MM.1S (cell line): ENCODE measurements around the gene CACNG4.

ENCODE experiments used
- DNase-seq: peaks from one replicate; pipeline ENCODE4 v3.0.0-alpha.2; 2015
- H2AFZ ChIP-seq: fragments of 300-600 bp; sonication (generic); 2 replicates; pipeline ENCODE4 v1.6.0; 2016; ENCODE audit warnings: antibody characterized with exemption, low read length
- H3F3A ChIP-seq: fragments of 300-600 bp; sonication (generic); 2 replicates; pipeline ENCODE4 v1.6.1; 2016; ENCODE audit warnings: mild to moderate bottlenecking, antibody characterized with exemption, low read length, moderate library complexity, mixed read lengths; ENCODE audit not compliant: insufficient read depth
- H3K27ac ChIP-seq: fragments of 300-600 bp; sonication (generic); 2 replicates; pipeline ENCODE4 v1.5.1; 2016; ENCODE audit warnings: mild to moderate bottlenecking, low read length
- H3K27me3 ChIP-seq: fragments of 300-600 bp; sonication (generic); replicated peaks from 2 replicates; pipeline ENCODE4 v1.6.0; 2016; ENCODE audit warnings: low read length; ENCODE audit not compliant: insufficient read depth
- H3K36me3 ChIP-seq: fragments of 300-600 bp; sonication (generic); replicated peaks from 2 replicates; pipeline ENCODE4 v1.6.1; 2016; ENCODE audit warnings: mild to moderate bottlenecking, low read length, mixed read lengths; ENCODE audit not compliant: insufficient read depth
- H3K4me1 ChIP-seq: fragments of 300-600 bp; sonication (generic); 2 replicates; pipeline ENCODE4 v1.6.1; 2016; ENCODE audit warnings: low read length, mixed read lengths
- H3K4me2 ChIP-seq: fragments of 300-600 bp; sonication (generic); 2 replicates; pipeline ENCODE4 v1.6.0; 2016; ENCODE audit warnings: low read depth, low read length
- H3K4me3 ChIP-seq: fragments of 300-600 bp; sonication (generic); 2 replicates; pipeline ENCODE4 v1.5.1; 2016; ENCODE audit warnings: low read length, mixed read lengths
- H3K79me2 ChIP-seq: fragments of 300-600 bp; sonication (generic); 2 replicates; pipeline ENCODE4 v1.6.1; 2016; ENCODE audit warnings: mixed run types, low read length, mixed read lengths
- H3K9ac ChIP-seq: fragments of 300-600 bp; sonication (generic); 2 replicates; pipeline ENCODE4 v1.6.1; 2016; ENCODE audit warnings: low read length, mixed read lengths
- H3K9me2 ChIP-seq: fragments of 300-600 bp; sonication (generic); replicated peaks from 2 replicates; pipeline ENCODE4 v1.6.1; 2016; ENCODE audit warnings: mild to moderate bottlenecking, low read length, mixed read lengths; ENCODE audit not compliant: insufficient read depth
- H3K9me3 ChIP-seq: fragments of 300-600 bp; sonication (generic); replicated peaks from 2 replicates; pipeline ENCODE4 v1.6.1; 2016; ENCODE audit warnings: mild to moderate bottlenecking, low read length, mixed read lengths; ENCODE audit not compliant: insufficient read depth
- H4K20me1 ChIP-seq: fragments of 300-600 bp; sonication (generic); 2 replicates; pipeline ENCODE4 v1.6.1; 2016; ENCODE audit warnings: mild to moderate bottlenecking, low read length, moderate library complexity, mixed read lengths; ENCODE audit not compliant: insufficient read depth
- EZH2 ChIP-seq: fragments of 300-600 bp; sonication (generic); optimal IDR thresholded peaks from 2 replicates; pipeline ENCODE3; 2017; ENCODE audit warnings: low read depth, mild to moderate bottlenecking, antibody characterized with exemption, low read length, mixed read lengths
- EZH2phosphoT487 ChIP-seq: fragments of 300-600 bp; sonication (generic); IDR thresholded peaks from 2 replicates; pipeline ENCODE4 v1.6.1; 2018; ENCODE audit warnings: antibody characterized with exemption, low read length
- TF ChIP-seq, protein P1 (sequence below): fragments of 300-600 bp; sonication (generic); IDR thresholded peaks from 2 replicates; pipeline ENCODE4 v1.5.1; 2016; ENCODE audit warnings: antibody characterized with exemption, low read length, mixed read lengths

CACNG4 gene

DNA sequence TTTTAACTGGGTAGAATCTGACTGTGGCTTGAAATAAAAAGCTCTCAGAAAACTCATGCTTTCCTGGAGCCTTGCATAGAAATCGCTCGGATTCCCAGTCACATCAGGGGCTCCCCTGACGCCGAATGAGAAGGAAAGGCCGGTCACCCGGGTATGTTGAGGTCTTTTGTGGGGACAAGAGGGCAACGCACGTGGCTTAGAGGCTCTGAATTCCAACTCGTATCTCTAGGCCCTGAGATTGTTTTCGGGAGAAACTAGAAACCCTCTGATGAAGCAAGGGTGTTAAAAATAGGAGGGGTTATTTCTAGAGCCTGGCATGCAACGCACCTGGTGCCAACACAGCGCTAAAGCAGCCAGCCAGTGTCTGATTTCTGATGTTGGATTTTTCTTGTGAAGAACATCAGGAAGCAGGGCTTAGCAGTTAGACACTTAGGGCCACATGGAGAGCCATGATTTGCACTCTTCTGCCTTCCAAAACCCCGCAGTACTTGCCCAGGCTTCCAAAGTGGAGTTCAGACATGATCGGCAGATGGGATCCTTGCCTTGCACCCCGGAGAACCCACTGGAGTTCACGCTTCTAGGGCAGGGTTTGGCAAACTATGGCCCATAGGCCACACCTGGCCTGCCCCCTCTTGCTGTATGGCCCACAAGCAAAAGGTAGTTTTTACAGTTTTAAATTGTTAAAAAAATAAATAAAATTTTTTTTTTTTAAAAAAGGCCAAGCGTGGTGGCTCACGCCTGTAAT lies 92.4 kb downstream of the CACNG4 start:
- Histone ChIP-seq H3K4me3 (no peak overlapping the region), H3K27ac (no peak overlapping the region), H3F3A (no peaks in the 10 kb centered on the region), H3K9me3 (no peaks in the 10 kb centered on the region), H3K4me2 (no peak overlapping the region), H4K20me1 (no peaks in the 10 kb centered on the region), H2AFZ (no peak overlapping the region), H3K36me3 (no peaks in the 10 kb centered on the region), H3K9me2 (no peaks in the 10 kb centered on the region), H3K4me1 (no peaks in the 10 kb centered on the region), H3K79me2 (no peaks in the 10 kb centered on the region), H3K9ac (no peak overlapping the region), H3K27me3 (no peaks in the 10 kb centered on the region)
- TF ChIP-seq EZH2phosphoT487, result no peak
- TF ChIP-seq, protein P1, sequence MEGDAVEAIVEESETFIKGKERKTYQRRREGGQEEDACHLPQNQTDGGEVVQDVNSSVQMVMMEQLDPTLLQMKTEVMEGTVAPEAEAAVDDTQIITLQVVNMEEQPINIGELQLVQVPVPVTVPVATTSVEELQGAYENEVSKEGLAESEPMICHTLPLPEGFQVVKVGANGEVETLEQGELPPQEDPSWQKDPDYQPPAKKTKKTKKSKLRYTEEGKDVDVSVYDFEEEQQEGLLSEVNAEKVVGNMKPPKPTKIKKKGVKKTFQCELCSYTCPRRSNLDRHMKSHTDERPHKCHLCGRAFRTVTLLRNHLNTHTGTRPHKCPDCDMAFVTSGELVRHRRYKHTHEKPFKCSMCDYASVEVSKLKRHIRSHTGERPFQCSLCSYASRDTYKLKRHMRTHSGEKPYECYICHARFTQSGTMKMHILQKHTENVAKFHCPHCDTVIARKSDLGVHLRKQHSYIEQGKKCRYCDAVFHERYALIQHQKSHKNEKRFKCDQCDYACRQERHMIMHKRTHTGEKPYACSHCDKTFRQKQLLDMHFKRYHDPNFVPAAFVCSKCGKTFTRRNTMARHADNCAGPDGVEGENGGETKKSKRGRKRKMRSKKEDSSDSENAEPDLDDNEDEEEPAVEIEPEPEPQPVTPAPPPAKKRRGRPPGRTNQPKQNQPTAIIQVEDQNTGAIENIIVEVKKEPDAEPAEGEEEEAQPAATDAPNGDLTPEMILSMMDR, result no peak
- no peak for TF ChIP-seq EZH2
- peak; percentile 9 for DNase-seq

DNA sequence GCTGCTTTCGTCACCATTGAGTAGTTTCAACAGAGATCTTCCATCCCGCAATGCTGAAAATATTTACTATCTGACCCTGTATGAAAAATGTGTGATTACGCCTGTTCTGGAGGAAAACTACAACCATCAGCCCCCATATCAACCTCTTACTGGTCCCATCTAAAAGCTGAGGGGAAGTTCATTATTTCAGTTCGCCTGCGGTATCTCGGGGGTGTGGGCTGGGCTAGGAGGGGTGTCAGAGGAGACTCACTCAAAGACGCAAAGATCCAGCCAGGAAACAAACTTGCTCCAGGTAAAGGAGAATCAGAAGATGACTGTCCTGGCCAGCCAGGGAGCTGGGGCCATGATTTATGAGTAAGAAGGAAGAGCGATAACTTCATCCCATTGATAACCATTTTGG lies 93.5 kb downstream of the CACNG4 start:
- Histone ChIP-seq H3K4me3 (no peak overlapping the region), H3K79me2 (no peaks in the 10 kb centered on the region), H3K9me2 (no peaks in the 10 kb centered on the region), H3K36me3 (no peaks in the 10 kb centered on the region), H3K27me3 (no peaks in the 10 kb centered on the region), H3F3A (no peaks in the 10 kb centered on the region), H2AFZ (no peak overlapping the region), H3K9me3 (no peaks in the 10 kb centered on the region), H3K4me1 (no peaks in the 10 kb centered on the region), H3K27ac (no peak overlapping the region), H3K4me2 (no peak overlapping the region), H3K9ac (no peak overlapping the region), H4K20me1 (no peaks in the 10 kb centered on the region)
- TF ChIP-seq EZH2phosphoT487, result no peak
- TF ChIP-seq, protein P1, result no peak
- no peak for TF ChIP-seq EZH2
- no peak for DNase-seq

DNA sequence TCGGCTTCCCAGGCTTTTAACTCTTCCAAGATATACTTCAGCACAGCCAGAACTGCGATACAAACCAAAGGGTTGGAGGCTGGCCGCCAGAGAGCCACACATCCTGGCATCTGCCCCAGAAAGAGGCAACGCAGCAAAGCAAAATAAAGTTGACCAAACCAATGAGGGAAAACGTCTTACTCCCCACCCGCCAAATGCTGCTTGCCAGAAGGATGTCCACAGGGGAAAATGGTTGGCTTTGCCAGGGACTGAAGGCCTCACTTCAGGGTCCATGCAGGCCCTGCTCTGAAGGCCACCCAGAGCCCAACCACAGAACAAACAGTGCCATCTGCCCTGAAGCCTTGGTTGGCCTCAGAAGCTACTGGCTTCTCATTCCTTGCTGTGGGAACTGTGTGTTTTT lies 94.9 kb downstream of the CACNG4 start:
- H3K4me2 ChIP-seq, result no peak overlapping the region
- H3K27me3 ChIP-seq, result no peaks in the 10 kb centered on the region
- H3K9ac ChIP-seq, result no peak overlapping the region
- no peak overlapping the region for H3K4me3 ChIP-seq
- H3F3A ChIP-seq, result no peaks in the 10 kb centered on the region
- no peak for DNase-seq
- no peak for TF ChIP-seq EZH2
- TF ChIP-seq EZH2phosphoT487, result no peak
- TF ChIP-seq, protein P1, result no peak
- no peaks in the 10 kb centered on the region for H3K9me3 ChIP-seq
- no peaks in the 10 kb centered on the region for H3K9me2 ChIP-seq
- H2AFZ ChIP-seq, result no peak overlapping the region
- no peaks in the 10 kb centered on the region for H3K79me2 ChIP-seq
- H3K27ac ChIP-seq, result no peak overlapping the region
- H4K20me1 ChIP-seq, result no peaks in the 10 kb centered on the region
- H3K4me1 ChIP-seq, result no peaks in the 10 kb centered on the region
- H3K36me3 ChIP-seq, result no peaks in the 10 kb centered on the region
